ENCODE results near the gene SLC6A8. TPM values are rescaled to one million over a fixed set of nuclear protein-coding genes. Genes with fewer than 3 reads are reported as not detected.

The SLC6A8 gene
- 13.6 and 24.5 TPM in 2 replicates for total RNA-seq (2014; rRNA removed; shearing (Covaris generic))

- peak; percentile 63 for DNase-seq (ENCODE audit: low read depth)
Measured at GRCh38 chrX:153687121-153688039, at the start of gene SLC6A8. Gene SLC6A8, plus strand, starts transcription at chrX:153687926. Its CDS starts 649 bp downstream, at chrX:153688575.

DNA sequence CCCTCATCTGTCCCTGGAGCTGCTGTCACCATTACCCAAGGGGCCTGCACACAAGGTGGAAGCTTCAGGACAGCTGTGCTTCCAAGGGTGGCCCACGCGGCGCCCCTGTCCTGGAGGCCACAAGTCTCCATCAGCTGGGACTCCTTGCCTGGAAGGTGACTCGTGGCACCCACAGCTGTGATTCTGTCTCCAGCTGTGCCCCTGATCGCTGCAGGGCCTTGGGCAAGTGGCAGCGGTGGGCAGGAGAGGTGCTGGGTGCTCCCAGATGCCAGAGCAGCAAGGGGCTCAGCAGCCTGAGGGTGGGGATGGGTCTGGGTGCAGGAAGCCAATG lies 49.7 kb upstream of the SLC6A8 start:
- DNase-seq (ENCODE audit: low read depth), result no peak

- no peak for DNase-seq (ENCODE audit: low read depth)
Measured at GRCh38 chrX:153638436-153639176, 49.1 kb upstream of the SLC6A8 start.

- DNase-seq (ENCODE audit: low read depth), result no peak
Measured at GRCh38 chrX:153639177-153640044, 48.3 kb upstream of the SLC6A8 start.

DNA sequence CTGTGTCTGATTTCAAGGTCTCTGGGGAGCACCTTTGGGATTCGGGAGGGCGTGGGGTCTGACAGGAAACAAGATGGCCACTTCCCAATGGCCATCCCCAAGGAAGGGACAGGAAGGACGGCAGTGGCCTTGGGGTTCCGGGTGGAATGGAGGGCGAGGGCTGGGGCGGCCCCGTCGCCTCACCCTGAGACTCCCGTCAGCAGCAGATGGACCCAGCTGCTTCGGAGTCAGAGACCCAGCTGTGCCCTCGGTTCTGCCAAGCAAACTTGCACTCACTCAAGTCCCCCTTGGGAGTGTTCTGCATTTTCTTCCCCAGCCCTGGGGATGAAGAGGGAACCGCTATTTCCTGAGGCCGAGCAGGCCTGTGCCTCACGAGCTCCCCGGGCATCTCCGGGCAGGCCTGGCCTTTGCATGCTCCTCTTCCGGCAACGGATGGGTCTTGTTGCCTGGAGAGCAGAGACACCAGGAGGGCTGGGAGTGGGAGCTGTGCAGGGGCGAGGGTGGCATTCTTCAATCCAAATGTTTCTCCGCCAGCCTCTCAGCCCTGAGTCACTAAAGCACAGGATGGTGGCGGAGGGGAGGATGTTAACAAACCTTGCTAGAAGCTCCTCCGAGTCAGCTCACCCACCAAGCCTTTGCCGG lies 47.6 kb upstream of the SLC6A8 start:
- DNase-seq (ENCODE audit: low read depth), result no peak

GRCh38 chrX:153640736-153641575 lies 46.8 kb upstream of the SLC6A8 start:
- DNase-seq (ENCODE audit: low read depth), result peak; percentile 38

GRCh38 chrX:153641627-153642026 lies 46.1 kb upstream of the SLC6A8 start:
- no peak for DNase-seq (ENCODE audit: low read depth)

DNA sequence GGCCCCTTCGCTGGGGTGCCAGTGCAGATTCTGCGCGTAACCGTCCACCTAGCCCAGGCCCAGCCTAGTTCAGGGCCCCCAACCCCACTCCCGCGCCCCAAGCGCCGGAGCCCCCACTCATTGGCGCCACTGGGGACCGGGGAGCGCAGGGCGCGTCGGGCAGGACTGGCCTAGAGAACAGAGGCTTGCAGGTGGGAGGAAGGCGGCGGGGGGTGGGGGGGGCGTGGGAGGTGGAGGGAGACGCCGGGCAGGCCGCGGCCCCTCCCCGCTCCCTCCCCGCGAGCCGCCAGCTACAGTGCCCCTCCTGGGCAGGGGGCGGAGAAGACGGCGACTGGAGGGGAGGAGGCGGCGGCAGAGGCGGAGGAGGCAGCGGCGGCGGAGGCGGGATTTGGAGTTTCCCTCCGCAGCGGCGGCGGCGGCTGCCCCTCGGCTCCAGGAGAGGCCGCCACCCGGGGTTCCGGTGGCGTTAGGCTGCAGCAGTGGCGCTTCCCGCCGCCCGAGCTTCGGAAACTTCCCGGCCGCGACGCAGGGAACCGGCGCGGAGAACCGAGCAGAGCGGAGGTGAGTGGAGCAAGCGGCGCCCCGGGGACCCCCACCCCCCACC lies 45.6 kb upstream of the SLC6A8 start:
- no peak for DNase-seq (ENCODE audit: low read depth)

GRCh38 chrX:153642655-153643430 lies 44.9 kb upstream of the SLC6A8 start:
- no peak for DNase-seq (ENCODE audit: low read depth)

DNA sequence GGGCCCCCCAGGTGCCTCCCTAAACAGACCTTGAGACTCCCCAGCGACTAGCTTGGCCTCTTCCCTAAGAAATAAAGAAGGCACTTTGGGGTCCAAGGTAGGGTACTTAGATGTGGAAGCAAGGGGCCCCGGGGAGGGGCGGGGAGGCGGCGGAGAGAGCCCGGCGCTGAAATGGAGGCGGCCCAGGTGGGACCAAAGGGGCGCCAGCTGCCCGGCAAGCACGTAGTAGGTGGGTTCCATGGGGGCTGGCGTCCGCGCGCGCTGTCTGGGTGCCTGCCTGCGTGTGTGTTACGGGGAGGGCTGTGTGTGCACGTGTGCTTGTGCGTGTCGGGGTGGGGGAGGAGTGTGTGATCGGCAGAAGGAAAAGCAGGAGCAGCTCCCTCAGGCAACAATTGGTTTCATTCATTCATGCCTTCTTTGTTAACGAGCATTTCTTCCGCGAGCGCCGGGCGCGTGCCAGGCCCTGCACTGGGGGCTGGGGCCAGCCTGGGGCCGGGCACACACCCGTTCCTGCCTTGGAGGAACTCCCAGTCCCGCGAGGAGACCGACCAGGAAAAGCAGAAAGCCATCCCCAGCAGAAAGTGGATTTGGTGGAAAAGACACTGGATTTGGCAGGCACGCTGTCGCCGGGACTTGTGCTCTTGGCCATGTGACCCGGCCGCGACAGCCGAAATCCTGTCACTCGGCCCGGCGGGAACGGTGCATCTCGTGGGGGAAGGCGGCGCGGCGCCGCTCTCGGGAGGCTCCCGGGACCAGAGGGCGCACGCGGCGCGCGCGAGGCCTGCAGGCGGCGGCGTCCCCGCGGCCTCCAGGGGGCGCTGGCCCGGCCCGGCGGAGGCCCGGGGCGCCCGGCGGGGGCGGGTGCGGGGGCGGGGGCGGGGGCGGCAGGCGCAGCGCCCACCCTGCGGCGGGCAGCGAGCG lies 44.0 kb upstream of the SLC6A8 start:
- peak; percentile 21 for DNase-seq (ENCODE audit: low read depth)

GRCh38 chrX:153644356-153645125 lies 43.2 kb upstream of the SLC6A8 start:
- no peak for DNase-seq (ENCODE audit: low read depth)

GRCh38 chrX:153645151-153645550 lies 42.6 kb upstream of the SLC6A8 start:
- DNase-seq (ENCODE audit: low read depth), result no peak

DNA sequence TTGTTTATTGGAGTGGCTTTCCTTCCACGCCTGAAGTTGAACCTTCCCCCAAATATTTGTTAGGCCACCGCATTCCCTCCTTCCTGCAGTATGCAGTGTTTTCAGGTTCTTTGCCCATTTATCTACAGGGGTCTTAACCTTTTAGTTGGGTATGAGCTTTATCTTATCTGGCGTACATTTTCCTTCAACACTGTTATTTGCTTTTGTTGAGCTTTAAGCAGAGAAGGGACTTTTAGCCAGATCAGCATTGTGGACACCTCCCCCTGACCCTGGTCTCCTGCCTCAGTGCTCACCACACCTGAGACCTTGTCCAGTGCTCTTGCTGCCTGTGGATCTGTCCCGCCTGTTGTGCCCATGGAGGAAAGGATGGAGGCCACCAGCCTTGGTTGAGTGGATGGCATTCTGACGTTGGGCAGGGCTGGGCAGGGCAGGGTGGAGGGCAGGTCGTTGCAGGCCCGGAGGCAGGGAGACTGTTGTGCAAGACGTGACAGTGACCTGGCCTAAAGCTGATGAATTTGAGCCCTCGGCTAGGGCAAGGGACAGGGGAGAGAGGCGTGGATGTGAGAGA lies 41.7 kb upstream of the SLC6A8 start:
- DNase-seq (ENCODE audit: low read depth), result no peak

GRCh38 chrX:153646620-153647373 lies 40.9 kb upstream of the SLC6A8 start, which contains the start of gene DUSP9:
Gene DUSP9, plus strand, starts transcription at chrX:153647203. Its CDS starts 751 bp downstream, at chrX:153647954.
- peak; percentile 61 for DNase-seq (ENCODE audit: low read depth)

DNA sequence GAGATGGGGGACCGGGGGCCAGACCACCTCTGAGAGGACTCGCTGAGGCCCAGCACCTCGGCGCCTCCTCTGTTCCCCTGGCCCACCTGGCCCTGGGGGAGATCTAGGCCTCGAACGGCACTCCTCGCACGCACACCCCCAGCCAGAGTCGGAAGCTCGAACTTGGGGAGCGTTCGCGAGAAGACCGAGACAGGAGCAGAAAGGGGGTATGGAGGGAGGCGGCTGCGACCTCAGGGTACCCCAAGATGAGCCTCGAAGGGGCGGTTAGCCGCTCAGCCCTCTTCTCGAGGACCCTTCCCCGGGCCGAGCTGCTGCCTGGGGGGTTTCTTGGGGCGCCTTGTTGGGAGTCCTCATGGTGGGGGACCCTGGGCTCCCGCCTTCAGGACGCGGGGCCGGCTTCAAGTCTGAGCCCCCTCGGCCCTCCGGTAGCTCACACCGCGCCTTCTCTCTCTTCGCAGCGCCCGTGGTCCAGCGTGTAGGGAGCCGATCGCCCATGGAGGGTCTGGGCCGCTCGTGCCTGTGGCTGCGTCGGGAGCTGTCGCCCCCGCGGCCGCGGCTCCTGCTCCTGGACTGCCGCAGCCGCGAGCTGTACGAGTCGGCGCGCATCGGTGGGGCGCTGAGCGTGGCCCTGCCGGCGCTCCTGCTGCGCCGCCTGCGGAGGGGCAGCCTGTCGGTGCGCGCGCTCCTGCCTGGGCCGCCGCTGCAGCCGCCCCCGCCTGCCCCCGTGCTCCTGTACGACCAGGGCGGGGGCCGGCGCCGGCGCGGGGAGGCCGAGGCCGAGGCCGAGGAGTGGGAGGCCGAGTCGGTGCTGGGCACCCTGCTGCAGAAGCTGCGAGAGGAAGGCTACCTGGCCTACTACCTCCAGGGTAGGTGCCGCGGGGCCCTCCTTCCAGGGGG lies 40.0 kb upstream of the SLC6A8 start:
- no peak for DNase-seq (ENCODE audit: low read depth)

All from M059J (cell line).